ENCODE results near the gene KRTAP4-2.
"Not testable (repeated sequence)": the region's sequence is repeated elsewhere in the genome, so short reads cannot be mapped to it uniquely, and the experiment has no call there.

The KRTAP4-2 gene

GRCh38 chr17:41160190-41160589 is 17.8 kb downstream of the KRTAP4-2 start:
- DNase-seq, result not testable (repeated sequence)

DNA sequence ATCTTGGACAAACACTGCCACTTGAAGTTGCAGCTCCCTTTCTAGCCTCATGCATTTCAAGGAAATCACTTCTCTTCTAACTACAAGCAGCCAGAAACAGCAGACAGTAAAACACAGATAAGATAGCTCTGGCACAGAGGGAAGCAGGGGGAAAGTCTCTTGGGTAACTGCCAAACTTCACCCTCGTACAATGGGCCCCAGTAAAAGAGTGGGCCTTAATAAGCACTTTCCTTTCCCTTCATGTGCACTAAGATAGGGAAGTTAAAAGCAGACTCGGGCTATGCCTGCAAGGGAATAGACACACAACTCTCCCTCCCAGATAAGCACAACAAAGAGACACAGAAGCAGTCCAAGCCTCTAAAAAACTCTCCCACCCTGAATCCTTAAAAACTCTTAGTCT is 24.2 kb downstream of the KRTAP4-2 start:
- DNase-seq, result no peak

GRCh38 chr17:41151525-41151924 is 26.5 kb downstream of the KRTAP4-2 start:
- DNase-seq, result no peak

DNA sequence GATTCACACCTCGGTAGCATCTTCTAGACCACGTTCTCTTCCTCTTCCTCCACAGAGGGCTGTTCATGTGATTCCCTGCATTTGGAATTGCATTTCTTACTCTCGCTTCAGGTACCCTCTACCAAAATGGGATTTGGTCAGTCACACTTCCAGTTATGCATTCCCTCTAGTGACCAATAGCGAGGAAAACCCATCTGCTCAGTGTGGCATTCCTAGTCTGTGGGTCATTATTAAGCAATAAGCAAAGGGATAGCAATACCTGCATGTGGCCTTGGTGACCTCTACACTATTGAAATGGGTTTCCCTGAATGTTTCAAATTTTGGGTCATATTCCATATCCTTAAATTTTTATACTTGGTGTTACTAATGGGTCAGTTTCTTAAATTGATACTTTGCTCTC is 28.0 kb downstream of the KRTAP4-2 start:
- no peak for DNase-seq

DNA sequence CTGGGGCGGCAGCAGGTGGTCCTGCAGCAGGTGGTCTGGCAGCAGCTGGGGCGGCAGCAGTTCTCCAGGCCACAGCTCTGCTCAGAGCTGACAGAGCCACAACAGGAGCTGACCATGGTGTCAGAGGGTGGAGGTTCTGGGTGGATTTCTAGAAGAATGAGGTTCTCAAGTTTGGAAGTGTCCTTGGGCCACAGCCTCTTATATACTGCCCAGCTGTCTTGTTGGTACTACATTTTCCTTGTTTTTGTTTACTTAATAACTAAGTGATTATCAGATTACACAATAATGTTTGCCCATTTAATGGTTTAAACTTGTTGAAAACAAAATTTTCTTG is 28.4 kb downstream of the KRTAP4-2 start, which contains the start of gene KRTAP4-5:
KRTAP4-5 (minus strand) TSS at position 174 of the 334 bp plus-strand sequence; CDS start at position 116, 58 bp downstream.
- no peak for DNase-seq

- DNase-seq, result not testable (repeated sequence)
These were observed 28.9 kb downstream of the KRTAP4-2 start for GRCh38 chr17:41148971-41149651.

DNA sequence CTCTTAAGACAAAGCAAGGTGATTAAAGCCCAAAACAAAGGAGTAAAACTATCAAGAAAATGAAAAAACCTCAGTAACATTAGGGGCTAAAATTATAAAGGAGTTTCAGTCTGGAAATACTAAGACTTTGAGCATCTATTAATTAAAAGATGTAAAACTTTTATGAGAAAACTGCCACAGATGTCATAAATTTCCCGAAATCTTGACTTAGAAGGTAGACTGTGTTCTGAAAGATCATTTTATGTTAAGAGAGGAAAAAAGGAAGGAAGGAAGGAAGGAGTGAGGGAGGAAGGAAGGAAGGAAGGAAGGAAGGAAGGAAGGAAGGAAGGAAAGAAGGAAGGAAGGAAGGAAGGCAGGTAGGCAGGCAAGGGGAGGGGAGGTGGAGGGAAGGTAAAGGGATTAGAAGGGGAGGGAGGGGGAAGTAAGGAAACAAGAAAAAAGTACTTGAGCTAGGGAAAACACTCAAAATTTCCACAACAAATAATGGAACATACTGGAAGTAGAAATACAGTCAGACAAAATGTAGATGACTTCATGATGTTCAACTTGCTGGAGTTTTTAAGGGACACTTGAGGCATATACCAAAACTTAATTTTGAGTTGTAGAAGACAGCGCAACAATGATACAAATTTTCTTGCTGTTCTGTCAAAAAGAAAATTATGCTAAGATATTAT is 30.4 kb downstream of the KRTAP4-2 start:
- no peak for DNase-seq

DNA sequence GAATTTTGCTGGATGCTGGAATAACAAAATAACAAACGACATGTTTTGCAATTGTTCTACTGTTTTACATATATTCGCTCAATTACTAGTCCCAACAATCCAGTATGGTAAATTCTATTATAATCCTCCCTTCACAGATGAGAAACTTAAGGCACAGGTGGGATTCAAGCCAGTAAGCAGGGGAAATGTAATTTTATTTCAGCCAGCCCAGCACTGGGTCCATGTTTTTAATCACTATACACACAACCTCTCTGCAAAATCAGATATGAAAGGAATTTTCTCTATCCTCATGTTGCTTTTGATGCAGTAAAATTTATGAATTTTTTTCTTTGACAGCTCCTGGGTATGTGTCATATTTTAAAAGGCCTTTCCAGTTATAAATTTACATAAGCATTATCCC is 32.8 kb downstream of the KRTAP4-2 start:
- DNase-seq, result no peak

GRCh38 chr17:41144846-41145245 is 33.2 kb downstream of the KRTAP4-2 start:
- no peak for DNase-seq

DNA sequence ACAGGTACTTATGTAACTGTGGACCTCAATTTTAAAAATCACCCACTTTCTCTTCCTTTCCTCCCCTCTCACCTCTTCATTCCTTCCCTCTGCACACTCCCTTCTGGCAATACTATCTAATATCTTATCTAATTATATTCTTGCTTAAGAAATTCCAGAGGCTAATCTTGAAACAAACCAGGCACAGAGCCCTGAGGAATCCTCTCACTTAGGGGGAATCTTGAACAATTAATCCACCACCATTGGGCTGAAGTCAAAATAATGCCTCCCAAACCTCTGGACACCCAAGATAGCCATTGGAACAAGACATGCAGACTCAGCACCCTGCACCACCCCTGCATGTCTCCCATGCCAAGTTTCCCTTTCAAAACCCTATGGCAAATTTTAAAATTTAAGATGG is 36.7 kb downstream of the KRTAP4-2 start:
- no peak for DNase-seq

DNA sequence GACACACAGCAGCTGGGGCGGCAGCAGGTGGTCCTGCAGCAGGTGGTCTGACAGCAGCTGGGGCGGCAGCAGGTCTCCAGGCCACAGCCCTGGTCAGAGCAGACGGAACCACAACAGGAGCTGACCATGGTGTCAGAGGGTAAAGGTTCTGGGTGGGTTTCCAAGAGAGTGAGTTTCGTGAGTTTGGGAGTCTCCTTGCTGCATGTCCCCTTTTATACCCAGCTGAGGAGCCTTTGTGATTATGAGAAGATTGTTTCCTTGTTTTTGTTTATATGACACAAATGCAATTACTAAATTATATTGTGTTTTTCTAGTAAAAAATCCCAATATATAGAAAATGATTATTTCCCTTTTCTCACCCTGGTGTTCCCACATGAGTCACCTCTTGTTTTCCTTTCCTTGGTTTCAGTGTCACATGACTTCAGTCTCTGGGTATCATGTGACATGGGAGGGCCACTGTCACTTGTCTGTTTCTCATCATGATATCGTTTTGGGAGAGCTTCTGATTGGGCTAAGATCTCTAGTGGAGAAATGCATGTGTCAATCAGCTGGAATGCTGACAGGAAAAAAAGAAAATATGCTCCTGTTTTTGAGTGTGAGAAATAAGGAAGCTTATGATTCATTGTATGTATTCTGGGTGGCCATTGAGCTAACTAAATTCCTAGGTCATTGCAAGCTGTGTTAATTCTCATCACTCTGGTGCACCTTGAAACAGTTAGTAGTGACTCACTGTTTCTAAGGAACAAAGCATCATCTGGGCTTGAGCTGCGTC is 37.5 kb downstream of the KRTAP4-2 start, which contains the start of gene KRTAP4-6:
KRTAP4-6 (minus strand) TSS at position 185 of the 772 bp plus-strand sequence; CDS start at position 128, 57 bp downstream.
- no peak for DNase-seq

DNA sequence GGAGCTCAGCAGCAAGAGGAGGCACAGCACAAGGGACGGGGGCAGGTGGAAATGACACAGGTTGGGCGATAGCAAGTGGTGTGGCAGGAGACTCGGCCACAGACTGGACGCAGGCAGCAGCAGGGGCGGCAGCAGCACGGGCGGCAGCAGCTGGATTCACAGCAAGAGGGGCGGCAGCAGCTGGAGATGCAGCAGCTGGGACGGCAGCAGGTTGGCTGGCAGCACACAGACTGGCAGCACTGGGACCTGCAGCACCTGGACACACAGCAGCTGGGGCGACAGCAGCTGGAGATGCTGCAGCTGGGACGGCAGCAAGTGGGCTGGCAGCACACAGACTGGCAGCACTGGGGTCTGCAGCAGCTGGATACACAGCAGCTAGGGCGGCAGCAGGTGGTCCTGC is 38.2 kb downstream of the KRTAP4-2 start:
- not testable (repeated sequence) for DNase-seq

DNA sequence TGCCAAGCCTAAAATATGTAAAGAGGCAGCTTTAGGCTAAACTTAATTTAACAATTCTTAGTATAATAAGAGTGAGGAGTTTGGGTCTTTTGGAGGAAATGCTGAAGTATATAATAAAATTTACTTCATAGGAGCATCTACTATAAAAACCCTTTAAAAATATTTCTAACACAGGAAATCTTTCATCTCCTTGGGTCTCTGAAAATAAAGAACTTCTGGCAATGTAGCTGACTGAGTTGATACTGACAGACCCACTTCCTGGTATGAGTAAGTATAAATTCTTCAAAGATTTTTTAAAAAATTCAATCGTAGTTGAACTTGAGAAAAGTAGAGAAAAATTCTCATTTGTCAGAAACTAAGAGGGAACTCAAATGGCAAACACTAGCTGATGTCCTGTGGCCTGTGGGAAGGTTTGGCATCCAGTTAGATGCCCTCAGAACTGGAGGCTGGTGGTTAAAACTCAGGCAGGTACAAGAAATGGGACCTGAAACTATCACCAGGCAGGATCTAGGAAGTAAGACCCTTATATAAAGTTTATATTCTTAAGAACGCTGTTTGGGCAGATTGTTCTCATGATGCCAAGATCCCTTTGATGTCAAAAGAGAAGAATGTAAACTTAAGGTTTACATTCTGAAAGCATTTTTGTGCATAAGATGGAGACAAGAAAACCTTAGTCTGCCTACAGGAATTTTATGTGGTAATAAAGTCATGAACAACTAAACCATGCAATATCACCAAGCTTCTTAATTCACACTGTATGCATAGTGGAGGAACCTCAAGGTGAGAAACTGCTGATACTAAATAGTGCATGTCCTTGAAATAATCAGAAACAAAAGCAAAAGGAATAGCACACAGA is 43.9 kb downstream of the KRTAP4-2 start:
- no peak for DNase-seq

GRCh38 chr17:41131979-41132378 is 46.0 kb downstream of the KRTAP4-2 start:
- no peak for DNase-seq
